ENCODE measurements around the gene SLC41A3. TPM values are rescaled to one million over a fixed set of nuclear protein-coding genes. Genes with fewer than 3 reads are reported as not detected.

The SLC41A3 gene
- total and polyA plus RNA-seq, 2 of the 8 experiments (the other 6 are each of a cell fraction or from before 2014, with no cell fraction given): 30.2 to 56.4 TPM

DNA sequence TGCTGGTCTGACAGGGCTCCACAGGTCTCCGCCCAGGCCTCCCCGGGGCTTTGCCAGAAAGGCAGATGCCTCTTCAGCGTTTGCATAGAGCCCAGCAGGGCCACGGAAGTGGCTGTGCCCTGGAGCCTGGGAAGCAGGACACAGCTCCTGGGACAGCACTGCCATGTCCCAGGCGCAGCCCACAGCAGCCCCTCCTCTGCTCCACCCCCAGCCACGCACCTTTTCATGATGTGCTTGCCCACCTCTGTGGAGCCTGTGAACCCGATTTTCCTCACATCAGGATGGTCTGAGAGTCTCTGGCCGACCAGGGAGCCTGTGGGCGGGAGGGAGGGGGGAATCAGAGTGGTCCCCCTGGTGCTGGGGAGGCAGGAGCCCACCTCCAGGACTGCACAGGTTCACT lies 33.9 kb upstream of the SLC41A3 start (continued):
- TF ChIP-seq SRF (IDR thresholded peaks at IDR 0.05; ENCODE audit: low read depth, low read length) (no peak), EP300 (IDR thresholded peaks at IDR 0.05; ENCODE audit: borderline replicate concordance in 1 of 2, low read depth in 2 of 2, low read length in 2 of 2) (no peak), SP4 (IDR thresholded peaks at IDR 0.05; ENCODE audit: low read length) (no peak), MAX (IDR thresholded peaks at IDR 0.05) (no peak), SIRT6 (IDR thresholded peaks at IDR 0.05; ENCODE audit: low read length) (no peak), POLR2AphosphoS5 (IDR thresholded peaks at IDR 0.05; ENCODE audit: low read depth, low read length) (no peak)
